Fibroblast of skin of left biceps (primary cell): Measurements from ENCODE around the gene TMPRSS11D.

Source experiments
- DNase-seq, 2 experiments: peaks; one replicate each; pipeline ENCODE4 v3.0.0-alpha.2; 2013; ENCODE audit warnings: low read depth in 2 of 2

TMPRSS11D gene

GRCh38 chr4:67883902-67884301 lies at the start of gene TMPRSS11D:
Gene TMPRSS11D (minus strand): TSS chr4:67884002. CDS start chr4:67883933, 69 bp downstream.
- DNase-seq = no peak

- no peak for DNase-seq
These were observed 49.2 kb upstream of the TMPRSS11D start for GRCh38 chr4:67933038-67933437.

- no peak for DNase-seq
These were observed 47.5 kb upstream of the TMPRSS11D start for GRCh38 chr4:67931256-67931655.

GRCh38 chr4:67929426-67929825 lies 45.6 kb upstream of the TMPRSS11D start:
- DNase-seq = peak; percentile 51 to 62

- DNase-seq = no peak
These were observed 44.7 kb upstream of the TMPRSS11D start for GRCh38 chr4:67928546-67928945.

GRCh38 chr4:67927251-67927650 lies 43.4 kb upstream of the TMPRSS11D start:
- DNase-seq = no peak

GRCh38 chr4:67926485-67926884 lies 42.7 kb upstream of the TMPRSS11D start:
- DNase-seq = no peak

- peak; percentile 39 to 48 for DNase-seq
These were observed 38.9 kb upstream of the TMPRSS11D start for GRCh38 chr4:67922697-67923096.

GRCh38 chr4:67918428-67918827 lies 34.6 kb upstream of the TMPRSS11D start:
- no peak for DNase-seq

GRCh38 chr4:67915400-67915966 lies 31.7 kb upstream of the TMPRSS11D start:
- DNase-seq = no peak

- DNase-seq = no peak
These were observed 28.3 kb upstream of the TMPRSS11D start for GRCh38 chr4:67912080-67912479.

- DNase-seq = no peak
These were observed 27.8 kb upstream of the TMPRSS11D start for GRCh38 chr4:67911638-67912037.

- no peak for DNase-seq
These were observed 27.3 kb upstream of the TMPRSS11D start for GRCh38 chr4:67911141-67911540.

- DNase-seq = no peak
These were observed 26.7 kb upstream of the TMPRSS11D start for GRCh38 chr4:67910585-67910905.

GRCh38 chr4:67909905-67910584 lies 26.2 kb upstream of the TMPRSS11D start:
- no peak for DNase-seq

- no peak for DNase-seq
These were observed 23.8 kb upstream of the TMPRSS11D start for GRCh38 chr4:67907650-67908049.

- no peak for DNase-seq
These were observed 15.3 kb upstream of the TMPRSS11D start for GRCh38 chr4:67899096-67899495.

GRCh38 chr4:67897686-67898085 lies 13.9 kb upstream of the TMPRSS11D start:
- DNase-seq = no peak

- DNase-seq = no peak
These were observed 12.7 kb upstream of the TMPRSS11D start for GRCh38 chr4:67896421-67897065.

- DNase-seq = no peak
These were observed 10.9 kb upstream of the TMPRSS11D start for GRCh38 chr4:67894659-67895058.

- DNase-seq = no peak
These were observed 9.1 kb upstream of the TMPRSS11D start for GRCh38 chr4:67892905-67893304.

GRCh38 chr4:67892253-67892652 lies 8.5 kb upstream of the TMPRSS11D start:
- DNase-seq = no peak

- no peak for DNase-seq
These were observed 7.8 kb upstream of the TMPRSS11D start for GRCh38 chr4:67891645-67892044.
